GM19043 (cell line): Measurements from ENCODE around the gene STK24.

Source experiments
- ATAC-seq: cut with Tn5 transposase; IDR thresholded peaks from one replicate; pipeline ENCODE4 v1.9.1; 2021; ENCODE audit warnings: low read depth; ENCODE audit not compliant: unreplicated experiment

Gene STK24

DNA sequence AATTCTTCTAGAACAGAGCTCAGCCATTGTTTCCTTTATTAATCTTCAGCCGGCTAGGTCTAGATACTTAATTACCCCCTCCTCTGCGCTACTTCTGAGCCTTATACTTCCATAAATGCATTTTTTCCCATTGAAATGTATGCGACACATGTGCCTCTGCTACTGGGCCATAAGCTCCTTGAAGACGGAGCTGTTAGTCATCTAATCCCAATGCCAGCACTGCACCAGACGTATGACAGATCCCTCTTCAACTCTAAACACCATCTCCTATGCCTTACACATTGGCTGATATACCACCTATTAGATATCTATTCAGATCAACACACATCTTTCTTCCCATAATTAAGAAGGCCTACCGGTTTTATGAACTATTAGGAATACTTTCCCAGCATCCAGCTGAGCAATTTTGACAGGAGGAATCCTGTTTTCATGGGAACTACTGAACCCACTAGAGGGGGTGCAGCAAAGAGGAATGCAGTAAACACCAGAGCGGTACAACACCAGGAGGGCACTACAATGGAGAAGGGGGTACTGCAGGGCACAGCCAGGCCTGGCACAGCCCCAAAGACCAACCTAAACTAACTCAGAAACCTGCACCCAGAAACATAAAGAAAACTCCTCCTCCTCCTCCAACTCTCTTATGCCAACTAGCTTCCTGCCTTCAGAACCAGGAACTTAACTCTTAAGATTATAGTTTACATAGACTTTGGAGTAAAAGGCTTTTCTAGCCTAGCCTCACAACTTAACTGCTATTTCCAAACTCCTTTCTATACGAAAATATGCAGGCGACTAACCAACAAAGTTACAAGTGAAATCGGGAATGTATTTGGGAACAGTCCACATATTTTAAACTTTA is 18.7 kb downstream of the STK24 start:
- no peak for ATAC-seq

DNA sequence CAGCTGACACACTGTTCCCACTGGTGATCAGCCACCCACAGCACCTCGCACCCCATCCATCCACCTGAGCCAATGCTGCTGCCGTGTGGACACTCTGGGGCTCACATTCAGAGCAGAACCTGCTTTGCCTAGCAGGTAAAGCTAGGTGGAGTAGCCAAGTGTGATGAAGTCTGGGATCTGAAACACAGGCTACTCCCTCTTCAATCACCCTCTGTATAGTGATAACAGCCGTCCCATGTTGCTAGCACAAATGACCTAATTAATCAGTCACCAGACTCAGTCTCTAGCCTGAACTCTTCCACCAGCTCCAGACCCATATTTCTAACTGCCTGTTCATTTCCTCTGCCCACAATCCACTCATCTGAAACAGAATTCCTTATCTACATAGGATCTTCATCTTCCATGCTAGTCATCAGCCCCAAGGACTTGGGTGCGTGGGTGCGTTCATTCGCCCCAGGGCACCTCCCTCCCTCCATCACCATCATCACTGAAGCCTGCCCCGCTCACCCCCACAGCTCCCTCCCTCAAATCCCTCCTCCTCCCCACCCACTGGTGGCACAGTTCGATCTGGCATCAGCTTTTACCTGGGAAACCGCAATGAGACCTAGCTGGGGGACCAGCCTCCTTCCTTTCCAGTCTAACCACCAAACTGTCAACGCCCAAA is 19.8 kb downstream of the STK24 start:
- no peak for ATAC-seq

DNA sequence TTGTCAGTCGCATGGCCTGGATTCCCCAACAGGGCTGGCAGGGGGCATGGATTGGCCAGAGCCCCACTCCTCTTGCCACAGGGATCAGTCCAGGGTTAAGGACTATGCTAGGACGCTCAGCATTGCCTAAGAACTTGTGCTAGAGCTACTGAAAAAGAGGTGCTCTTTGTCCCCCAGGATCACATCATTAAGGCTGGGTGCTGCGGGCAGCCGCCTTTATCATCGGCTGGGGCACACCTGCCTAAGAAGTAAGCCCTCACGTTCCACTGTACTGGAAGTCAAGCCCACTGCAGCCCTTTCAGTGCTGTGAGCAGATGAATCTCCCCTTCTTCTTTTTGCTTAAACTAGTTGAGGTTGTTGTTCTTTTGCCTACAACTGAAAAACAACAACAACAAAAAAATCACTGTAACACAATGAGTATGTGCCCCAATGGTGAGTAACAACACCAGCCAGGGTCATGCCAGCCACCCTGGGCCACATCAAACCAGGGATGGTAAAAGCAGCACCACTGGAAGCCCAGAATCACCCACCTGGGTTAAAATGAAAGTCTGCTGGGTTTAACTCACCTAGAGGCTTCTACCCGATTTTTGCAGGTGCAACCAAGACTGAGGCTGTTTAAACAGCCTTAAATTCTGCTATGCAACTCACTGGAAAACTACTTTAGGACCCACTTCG is 20.6 kb downstream of the STK24 start:
- no peak for ATAC-seq

DNA sequence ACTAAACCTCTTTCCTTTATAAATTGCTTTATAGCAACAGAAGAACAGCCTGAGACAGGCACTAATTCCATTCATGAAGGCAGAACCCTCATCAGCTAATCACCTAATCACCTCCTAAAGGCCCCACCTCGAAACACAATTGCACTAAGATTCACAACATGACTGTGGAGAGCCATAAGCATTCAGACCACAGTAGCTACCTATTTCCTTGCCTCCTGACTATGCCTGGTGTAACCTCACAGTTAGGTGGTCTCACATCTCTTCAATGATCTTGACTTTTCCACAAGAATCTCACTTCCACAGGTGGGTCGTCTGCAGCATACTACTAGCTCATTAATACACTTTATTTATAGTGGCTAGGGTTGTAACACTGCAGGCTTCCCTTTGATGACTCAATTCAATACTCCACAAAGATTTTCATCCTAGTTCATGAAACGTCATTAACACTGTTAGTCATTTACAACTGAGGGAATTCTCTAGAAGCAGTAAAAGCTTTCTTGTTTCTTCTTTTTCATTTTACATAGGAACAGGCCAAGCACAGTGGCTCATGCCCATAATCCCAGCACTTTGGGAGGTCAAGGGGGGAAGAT is 27.1 kb downstream of the STK24 start:
- ATAC-seq, result peak; percentile 67

DNA sequence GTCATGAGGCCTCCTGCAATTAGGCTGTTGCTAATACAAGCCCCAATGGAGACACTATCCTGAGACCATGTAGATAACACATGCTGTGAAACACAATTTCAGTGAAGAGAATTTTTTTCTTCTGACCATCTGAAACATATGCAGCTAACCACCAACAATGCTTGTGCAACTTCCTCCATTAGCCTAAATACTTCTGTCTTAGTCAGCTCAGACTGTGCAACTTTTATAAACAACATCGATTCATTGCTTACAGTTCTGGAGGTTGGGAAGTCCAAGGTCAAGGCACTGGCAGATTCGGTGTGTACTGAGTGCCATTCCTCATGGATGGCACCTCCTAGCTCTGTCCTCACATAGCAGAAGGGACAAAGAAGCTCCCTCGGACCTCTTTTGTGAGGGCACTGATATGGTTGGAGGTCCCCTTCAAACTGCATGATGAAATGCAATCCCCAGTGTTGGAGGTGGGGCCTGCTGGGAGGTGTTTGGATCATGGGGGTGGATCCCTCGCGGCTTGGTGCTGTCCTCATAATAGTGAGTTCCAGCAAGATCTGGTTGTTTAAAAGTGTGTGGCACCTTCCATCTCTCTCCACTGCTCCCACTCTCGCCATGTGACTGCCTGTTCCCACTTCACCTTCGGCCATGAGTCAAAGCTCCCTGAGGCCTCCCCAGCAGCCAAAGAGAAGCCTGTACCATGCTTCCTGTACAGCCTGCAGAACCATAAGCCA is 27.7 kb downstream of the STK24 start:
- no peak for ATAC-seq

DNA sequence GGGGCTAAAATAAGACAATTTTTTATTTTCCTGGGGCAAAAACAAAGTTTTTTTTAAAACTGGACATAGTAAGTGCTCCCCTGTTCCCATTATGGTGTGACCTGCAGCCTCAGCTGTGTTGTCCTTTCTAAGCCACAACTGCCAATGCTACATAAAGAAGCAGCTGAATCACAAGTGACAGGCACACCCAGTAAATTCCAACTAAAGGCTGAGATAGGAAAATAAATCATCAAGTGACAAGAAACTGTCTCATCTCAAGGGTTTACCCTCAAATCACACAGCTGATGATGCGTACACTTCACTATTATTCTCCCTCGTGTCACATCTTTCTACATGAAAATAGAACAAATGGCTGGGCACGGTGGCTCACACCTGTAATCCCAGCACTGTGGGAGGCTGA is 28.7 kb downstream of the STK24 start:
- no peak for ATAC-seq

DNA sequence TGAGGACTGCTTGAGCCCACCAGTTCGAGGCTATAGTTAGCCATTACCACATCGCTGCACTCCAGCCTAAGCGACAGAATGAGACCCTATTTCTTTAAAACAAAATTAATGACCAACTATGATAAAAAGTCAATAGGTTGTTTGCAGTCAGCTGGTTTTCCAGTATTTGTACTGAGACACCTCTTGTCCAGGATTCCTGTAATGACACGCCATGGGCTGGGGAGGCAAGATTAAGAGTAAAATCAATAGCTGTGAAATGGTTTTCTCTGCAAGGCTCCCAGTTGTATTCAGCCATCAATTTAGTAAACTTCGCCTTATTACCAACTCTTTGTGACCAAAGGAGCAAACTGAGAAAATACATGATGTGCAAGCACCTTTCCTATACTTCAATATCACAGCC is 29.5 kb downstream of the STK24 start:
- no peak for ATAC-seq

DNA sequence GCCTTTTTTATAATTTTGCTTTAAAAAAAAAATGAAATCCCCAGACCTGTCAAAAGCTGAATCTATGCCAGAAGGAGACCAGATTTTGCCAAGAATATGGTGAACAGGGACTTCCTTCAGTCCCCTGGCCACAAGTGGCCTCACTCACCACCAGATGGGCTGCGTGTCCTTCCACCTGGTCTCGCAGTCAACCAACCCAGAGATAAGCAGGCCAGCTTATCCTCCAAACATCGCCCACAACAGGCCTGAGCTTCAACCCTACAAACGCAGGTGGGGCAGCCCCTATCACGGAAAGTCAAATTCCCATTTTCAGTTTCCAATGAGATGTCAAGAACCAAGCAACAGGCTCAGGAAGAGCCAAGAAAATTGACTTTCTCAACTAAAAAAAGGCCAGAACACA is 30.5 kb downstream of the STK24 start:
- ATAC-seq, result no peak

DNA sequence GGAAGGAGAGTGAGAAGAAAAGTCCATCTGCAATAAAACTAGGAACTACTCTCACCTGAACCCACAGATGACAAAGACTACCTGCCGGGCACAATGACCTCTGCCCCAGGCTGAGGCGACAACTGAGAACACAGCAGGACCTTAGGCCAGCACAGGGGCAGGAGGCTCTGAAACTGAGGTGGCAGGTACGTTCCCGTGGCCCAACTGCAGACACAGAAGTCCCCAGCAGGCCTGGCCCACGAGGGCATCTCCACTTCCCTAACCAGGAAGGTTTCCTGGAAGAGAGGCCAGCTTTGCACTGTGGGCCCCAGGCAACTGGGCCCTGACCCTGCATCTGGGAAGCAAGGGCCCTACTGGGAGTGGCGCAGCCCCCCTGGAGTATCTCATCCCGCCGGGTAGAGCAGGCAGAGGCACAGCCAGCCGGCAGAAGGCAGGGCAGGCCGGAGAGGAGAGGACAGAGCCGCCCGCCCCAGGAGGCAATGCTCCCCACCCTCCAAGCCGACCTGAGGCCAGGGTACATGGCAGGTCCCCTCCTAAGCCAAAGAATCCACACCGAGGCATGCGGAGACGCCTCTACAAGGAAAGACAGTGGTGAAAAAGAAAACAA is 32.7 kb downstream of the STK24 start:
- no peak for ATAC-seq

DNA sequence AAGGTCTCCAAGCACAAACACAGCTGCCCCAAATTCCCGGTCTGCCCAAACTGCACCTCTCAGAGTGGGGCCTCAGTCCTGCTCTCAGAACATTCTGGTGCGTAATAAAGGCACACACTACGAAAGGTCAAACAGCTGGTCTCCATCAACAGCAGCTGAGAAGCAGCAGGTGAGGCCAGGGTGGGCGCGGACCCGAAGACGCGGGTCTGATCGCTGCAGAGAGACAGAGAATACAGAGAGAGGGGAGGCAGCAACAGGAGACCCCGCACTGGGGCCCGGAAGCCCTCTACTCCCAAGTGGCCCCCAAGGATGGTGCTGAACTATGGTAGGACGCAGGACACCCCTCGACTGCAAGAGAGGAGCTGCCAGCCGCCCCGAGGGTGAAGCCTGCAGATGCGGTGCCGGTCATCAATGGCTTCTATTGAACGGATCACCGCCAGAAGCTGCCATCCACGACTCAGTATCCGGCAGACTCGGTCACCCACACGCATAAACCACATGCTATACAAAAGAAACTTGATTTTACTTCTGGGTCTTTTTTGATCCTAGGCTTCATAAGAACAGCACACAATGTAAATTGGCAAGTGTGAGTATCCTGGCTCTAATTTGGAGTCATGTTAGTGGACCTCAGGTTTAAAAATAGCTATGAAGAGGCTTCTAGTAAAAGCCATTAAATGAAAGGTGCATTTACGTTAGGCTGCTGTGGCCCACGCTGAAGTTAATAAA is 33.4 kb downstream of the STK24 start:
- peak; percentile 4 for ATAC-seq

DNA sequence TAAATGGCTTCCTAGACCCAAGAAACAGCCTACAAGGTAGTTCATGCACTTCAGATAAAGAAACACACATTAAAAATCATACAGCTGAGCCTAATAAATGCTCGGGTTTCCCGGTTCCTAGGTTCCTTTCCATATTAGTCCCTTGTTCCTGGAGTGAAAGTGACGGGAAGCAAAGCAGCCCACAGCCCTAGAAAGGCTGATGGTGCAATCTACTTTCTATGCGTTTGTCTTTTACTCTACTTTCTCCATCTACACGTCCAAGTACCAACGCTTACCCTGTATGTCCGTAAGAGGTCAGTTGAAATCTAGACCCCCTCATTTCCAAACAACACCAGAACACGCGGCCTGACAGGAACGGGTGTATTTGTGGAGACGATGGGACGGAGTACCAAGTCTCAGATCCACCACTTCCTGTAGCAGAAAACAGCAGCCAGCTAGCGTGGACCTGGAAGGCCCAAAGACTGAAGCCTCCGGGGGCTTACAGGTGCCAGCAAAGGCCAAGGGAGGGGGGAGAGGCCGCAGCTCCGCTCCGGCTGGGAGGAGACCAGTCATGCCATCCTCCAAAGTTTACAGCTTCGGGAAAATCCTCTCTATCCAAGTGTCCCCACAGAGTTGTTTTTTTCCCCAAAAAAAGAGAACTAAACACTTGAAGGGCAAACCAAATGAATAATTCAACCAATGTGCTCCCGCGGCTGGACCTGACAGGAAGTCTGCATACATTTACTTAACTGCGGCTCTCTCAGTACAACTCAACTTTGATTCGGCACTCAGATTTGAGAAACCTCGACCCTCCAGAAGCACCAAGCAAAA is 34.1 kb downstream of the STK24 start:
- ATAC-seq, result peak; percentile 46

DNA sequence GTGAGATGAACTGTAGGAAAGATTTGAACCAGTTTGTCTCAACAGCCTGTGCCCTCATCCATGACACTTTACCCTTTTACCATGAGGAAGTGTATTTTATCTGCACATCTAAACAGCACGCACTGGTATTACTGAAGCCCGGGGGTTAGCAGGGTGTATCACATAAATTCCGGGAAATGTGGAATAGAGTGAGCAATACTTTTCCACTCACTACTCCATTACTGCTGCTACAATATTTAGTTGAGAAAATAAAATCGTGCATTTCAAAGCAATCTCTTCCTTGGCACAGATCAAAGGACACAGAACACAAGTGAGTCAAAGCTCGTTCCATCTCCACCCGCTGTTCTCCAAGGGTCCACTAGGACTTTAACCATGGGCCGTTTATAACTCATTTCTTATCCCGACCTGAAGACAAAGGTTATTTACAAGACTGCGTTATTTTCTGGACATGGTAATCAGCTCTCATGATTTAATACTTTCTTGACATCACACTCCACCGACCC is 35.2 kb downstream of the STK24 start:
- no peak for ATAC-seq

DNA sequence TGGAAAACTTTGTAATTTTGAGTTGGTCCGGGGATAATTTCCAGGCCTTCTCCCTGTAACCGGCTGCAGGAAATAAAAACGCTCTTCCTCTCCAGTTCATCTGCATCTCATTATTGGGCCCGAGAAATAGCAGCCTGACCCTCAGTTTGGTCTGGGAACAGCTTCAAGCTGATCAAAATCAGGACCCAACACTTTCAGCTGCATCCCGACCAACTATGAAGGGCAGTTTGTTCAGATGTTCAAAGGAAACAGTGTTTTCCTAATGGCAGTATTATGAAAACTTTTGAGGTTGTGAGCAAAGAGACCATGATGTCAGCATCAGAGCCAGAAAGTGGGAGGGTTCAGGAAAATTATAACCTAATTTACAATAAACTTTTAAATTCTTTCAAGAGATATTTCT is 35.7 kb downstream of the STK24 start:
- no peak for ATAC-seq

DNA sequence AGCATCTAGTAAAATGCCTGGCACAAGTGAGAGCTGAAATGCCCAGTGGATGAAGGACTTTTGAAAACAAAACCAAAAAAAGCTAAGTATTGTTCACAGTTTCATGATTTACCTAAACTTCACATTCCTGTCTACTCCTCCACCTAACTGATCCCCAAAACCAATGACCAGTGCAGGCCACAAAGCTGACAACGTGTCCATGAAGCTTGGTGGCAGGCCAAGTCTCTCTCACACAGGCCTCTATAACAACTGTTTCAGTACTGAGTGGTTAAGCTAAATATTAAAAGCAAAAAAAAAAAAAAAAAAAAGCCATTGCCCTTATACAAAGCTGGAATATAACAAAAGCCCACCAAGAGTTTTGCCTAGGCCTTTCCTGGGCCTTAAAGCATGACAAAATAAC is 36.4 kb downstream of the STK24 start:
- peak; percentile 34 for ATAC-seq

DNA sequence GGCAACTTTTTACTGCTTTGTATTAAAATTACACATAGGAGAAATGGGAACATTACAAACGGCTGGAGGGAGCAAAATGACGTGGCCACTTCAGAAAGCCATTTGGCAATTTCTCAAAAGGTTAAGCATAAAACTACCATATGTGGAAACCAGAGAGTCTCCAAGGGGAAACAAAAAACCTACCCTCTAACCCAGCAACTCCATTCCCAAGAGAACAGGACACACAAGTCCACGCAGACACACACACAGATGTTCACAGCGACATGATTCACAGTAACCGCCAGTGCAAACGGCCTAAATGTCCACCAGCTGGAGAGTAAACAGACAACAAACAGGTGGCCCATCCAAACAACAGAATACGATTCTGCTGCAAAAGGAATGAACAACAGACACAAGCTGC is 37.2 kb downstream of the STK24 start:
- ATAC-seq, result no peak

DNA sequence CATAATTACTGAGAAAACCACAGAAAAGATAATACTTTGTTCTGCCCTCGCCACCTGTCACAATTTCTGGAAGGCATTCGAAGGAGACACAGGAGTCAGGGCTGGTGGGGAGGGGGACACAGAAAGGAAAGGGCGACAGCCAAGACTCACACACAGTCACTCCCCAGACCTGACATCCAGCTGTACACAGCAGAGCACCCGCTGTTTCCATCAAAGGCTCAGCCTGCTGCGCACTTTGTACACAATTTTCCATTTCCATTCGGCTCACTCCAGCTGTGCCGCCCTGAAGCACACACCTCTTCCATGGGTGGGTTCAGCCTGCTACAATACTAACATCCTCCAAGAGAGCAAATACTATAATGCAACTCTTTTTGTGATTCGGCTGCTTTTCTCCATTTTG is 38.0 kb downstream of the STK24 start:
- ATAC-seq, result no peak

DNA sequence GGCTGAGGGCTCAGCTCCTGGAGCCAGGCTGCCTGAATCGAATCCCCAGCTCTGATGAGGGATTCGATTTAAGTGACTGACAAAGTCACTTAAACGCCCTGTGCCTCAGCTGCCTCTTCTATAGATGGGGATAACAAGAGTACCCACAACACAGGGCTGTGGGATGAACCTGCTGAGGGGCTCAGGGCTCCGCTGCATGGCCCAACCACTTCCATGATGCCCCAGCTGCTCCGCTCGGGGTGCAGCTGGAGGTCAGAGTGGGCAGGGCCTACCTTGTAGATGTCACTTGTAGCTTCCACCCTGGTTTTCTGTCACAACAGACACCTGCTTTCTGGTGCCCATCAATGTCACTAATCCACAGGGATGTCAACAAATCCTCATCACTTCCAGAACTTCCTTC is 39.2 kb downstream of the STK24 start:
- no peak for ATAC-seq

DNA sequence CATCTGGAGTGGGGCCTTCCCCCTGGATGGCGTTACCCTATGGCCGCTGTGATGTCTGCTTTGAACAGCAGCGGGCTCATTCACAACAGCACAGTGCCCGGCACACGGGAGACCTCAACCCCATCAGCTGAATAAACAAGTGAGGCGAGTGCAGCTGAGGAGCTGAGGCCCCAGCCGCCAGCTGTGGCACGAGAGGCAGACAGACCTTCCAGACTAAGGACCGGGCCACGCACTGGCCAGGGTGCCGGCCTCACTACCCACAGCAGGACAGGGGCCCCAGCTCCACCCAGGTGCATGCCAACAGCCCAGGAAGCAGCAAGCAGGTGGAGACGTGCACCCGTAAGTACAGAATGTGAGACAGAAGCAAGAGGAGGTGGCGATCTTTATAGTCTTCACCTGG is 39.6 kb downstream of the STK24 start:
- no peak for ATAC-seq

DNA sequence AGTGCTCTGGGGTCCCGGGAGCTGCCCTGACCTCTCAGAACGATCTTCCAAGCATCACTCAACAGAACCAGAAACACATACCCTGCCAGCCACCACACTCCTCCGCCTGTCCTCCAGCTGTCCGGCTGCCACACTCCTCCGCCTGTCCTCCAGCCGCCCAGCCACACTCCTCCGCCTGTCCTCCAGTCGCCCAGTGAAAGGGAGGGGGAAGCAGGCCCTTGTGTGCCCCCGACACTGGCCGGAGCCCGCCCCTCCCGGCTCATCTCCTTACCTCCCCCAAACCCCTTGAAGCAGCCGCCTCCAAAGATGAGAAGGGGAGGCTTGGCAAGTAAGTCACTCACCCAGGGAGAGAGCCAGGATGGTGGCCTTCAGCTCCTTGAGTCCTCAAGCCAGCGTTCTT is 40.2 kb downstream of the STK24 start:
- no peak for ATAC-seq
